K562 (cell line): ENCODE results near the gene CELSR2. TPM values are rescaled to one million over a fixed set of nuclear protein-coding genes. Genes with fewer than 3 reads are reported as not detected.

Source experiments
- ARID1B ChIP-seq: fragments of 450-650 bp; IDR thresholded peaks from 2 replicates; pipeline ENCODE4 v1.6.1; 2016; ENCODE audit warnings: antibody characterized with exemption, mild to moderate bottlenecking, inconsistent platforms
- CBFA2T3 ChIP-seq: fragments of 450-650 bp; IDR thresholded peaks from 2 replicates; pipeline ENCODE4 v1.6.1; 2017
- CEBPG ChIP-seq, 3 experiments: fragments of 200-800 bp in 1 of 3; sonication (Bioruptor generic) in 1 of 3; sonication (generic) in 1 of 3; formaldehyde crosslinking in 1 of 3; IDR thresholded peaks in 2 of 3; conservative IDR thresholded peaks in 1 of 3; 2 replicates each; pipeline versions ENCODE4 v1.6.1 to v1.8.0; 2016 to 2022; ENCODE audit warnings: missing compliant biosample characterization in 2 of 3, missing genetic modification characterization in 2 of 3, mild to moderate bottlenecking in 1 of 3, missing genetic modification reagents in 1 of 3
- GTF2F1 ChIP-seq: IDR thresholded peaks from 2 replicates; pipeline ENCODE4 v1.6.1; 2011; ENCODE audit warnings: low read depth, low read length, improper control_type of control experiment
- LCOR ChIP-seq: sonication (generic); formaldehyde crosslinking; IDR thresholded peaks from 2 replicates; pipeline ENCODE4 v1.8.0; 2022; ENCODE audit warnings: mild to moderate bottlenecking, missing genetic modification reagents
- NFATC3 ChIP-seq: fragments of 450-650 bp; IDR thresholded peaks from 2 replicates; pipeline ENCODE4 v1.6.1; 2017; ENCODE audit warnings: mild to moderate bottlenecking
- NFIX ChIP-seq: fragments of 250-450 bp; sonication (Bioruptor Pico); IDR thresholded peaks from 2 replicates; pipeline ENCODE4 v1.4.0; 2020; ENCODE audit warnings: low read depth, mild to moderate bottlenecking, moderate library complexity
- POLR3A ChIP-seq: IDR thresholded peaks from 2 replicates; pipeline ENCODE4 v1.6.1; 2011; ENCODE audit warnings: borderline replicate concordance, mild to moderate bottlenecking, moderate library complexity; ENCODE audit not compliant: insufficient read length, insufficient read depth; ENCODE audit errors: extremely low read depth
- SPI1 ChIP-seq: IDR thresholded peaks from 2 replicates; pipeline ENCODE4 v1.6.1; 2011; ENCODE audit warnings: low read depth, low read length, control low read depth, borderline replicate concordance
- TAF1 ChIP-seq: IDR thresholded peaks from 2 replicates; pipeline ENCODE4 v1.6.1; 2011; ENCODE audit warnings: mild to moderate bottlenecking, low read length, moderate library complexity; ENCODE audit not compliant: insufficient read depth, control insufficient read depth, severe bottlenecking; ENCODE audit errors: extremely low read depth
- TARDBP ChIP-seq: fragments of 450-650 bp; IDR thresholded peaks from 2 replicates; pipeline ENCODE4 v1.6.1; 2016
- TBL1XR1 ChIP-seq, 2 experiments: IDR thresholded peaks; 2 replicates each; pipeline ENCODE4 v1.6.1; 2012; ENCODE audit warnings: improper control_type of control experiment in 2 of 2, low read length in 2 of 2, mild to moderate bottlenecking in 1 of 2
- TCF3 ChIP-seq: sonication (generic); formaldehyde crosslinking; IDR thresholded peaks from 2 replicates; pipeline ENCODE4 v1.4.0; 2020; ENCODE audit warnings: mild to moderate bottlenecking, missing genetic modification reagents
- TEAD2 ChIP-seq: fragments of 450-650 bp; IDR thresholded peaks from 2 replicates; pipeline ENCODE4 v1.6.1; 2016; ENCODE audit warnings: missing genetic modification characterization, control low read depth, missing compliant biosample characterization
- XRCC5 ChIP-seq: fragments of 200-400 bp; formaldehyde crosslinking; IDR thresholded peaks from 2 replicates; pipeline ENCODE4 v1.6.1; 2017; ENCODE audit warnings: low read depth, mild to moderate bottlenecking, low read length
- ZNF318 ChIP-seq, 2 experiments: fragments of 450-650 bp; IDR thresholded peaks; 2 replicates each; pipeline ENCODE4 v1.6.1; 2016; ENCODE audit warnings: mild to moderate bottlenecking in 2 of 2, borderline replicate concordance in 1 of 2, low read depth in 1 of 2, moderate library complexity in 1 of 2
- ZNF589 ChIP-seq: fragments of 200-800 bp; sonication (Bioruptor generic); IDR thresholded peaks from 2 replicates; pipeline ENCODE4 v1.6.1; 2016; ENCODE audit warnings: low read depth, missing genetic modification characterization, missing compliant biosample characterization
- polyA plus RNA-seq, 8 experiments: library from polyadenylated mRNA; depleted of rRNA in 4 of 8; stranded (reverse) in 5 of 8; unstranded in 3 of 8; fragments of >200 nt; fragmentation: Nextera tagmentation in 2 of 8; fragmentation: Illumina TruSeq in 1 of 8; extraction: Ambion mirVana in 2 of 8; extraction: Trizol in 1 of 8; gene quantifications; 2 replicates each; pipeline versions ENCODE4 v1.2.1 to v1.2.3, GENCODE V29; 2011 to 2014; ENCODE audit warnings: inconsistent platforms in 1 of 8, missing spikeins in 1 of 8
- total RNA-seq, 7 experiments: library from RNA; depleted of rRNA in 6 of 7; stranded (reverse); fragments of >200 nt in 6 of 7; fragmentation: Illumina TruSeq in 2 of 7; extraction: Trizol in 2 of 7; gene quantifications; 2 replicates each; pipeline versions ENCODE4 v1.2.1 to v1.2.3, GENCODE V29; 2011 to 2021; ENCODE audit warnings: low replicate concordance in 1 of 7

The CELSR2 gene
- total and polyA plus RNA-seq, 9 of the 15 experiments (the other 6 are each of a cell fraction or from before 2014, with no cell fraction given), result 0.31 to 21.9 (median 4.2) TPM

- TF ChIP-seq ARID1B, result no peak
- TF ChIP-seq SPI1, result no peak
- TF ChIP-seq POLR3A, result no peak
- no peak for TF ChIP-seq ZNF589
- TF ChIP-seq ZNF318 (IDR thresholded peaks at IDR 0.05; ENCODE audit: borderline replicate concordance in 1 of 2, low read depth in 1 of 2), result no peak
- TF ChIP-seq TAF1, result no peak
- TF ChIP-seq TCF3 (CRISPR knock-in tag), result 0 out of 2 replicates have a peak, but pooled peaks have one; percentile 1
- no peak for TF ChIP-seq LCOR (CRISPR knock-in tag)
- no peak for TF ChIP-seq TBL1XR1 (IDR thresholded peaks at IDR 0.05; ENCODE audit: low read length in 2 of 2)
- no peak for TF ChIP-seq TEAD2 (tag)
- TF ChIP-seq TARDBP, result no peak
- TF ChIP-seq NFIX (CRISPR knock-in tag), result no peak
- TF ChIP-seq NFATC3, result no peak
- TF ChIP-seq GTF2F1, result no peak
- 0 out of 2 replicates have a peak, but pooled peaks have one; percentile 30 for TF ChIP-seq XRCC5
- peak; percentile 27; the same call in 1 of the 2 replicates for TF ChIP-seq CBFA2T3
- TF ChIP-seq CEBPG (CRISPR knock-in tag; IDR thresholded peaks at IDR 0.05), result no peak
- TF ChIP-seq CEBPG (tag; conservative IDR thresholded peaks at IDR 0.05 in 1 of 2, IDR thresholded peaks at IDR 0.05 in 1 of 2), result no peak
These were observed 8.0 kb upstream of the CELSR2 start (continued) for GRCh38 chr1:109241344-109241743.
